Measurements from ENCODE around the gene XXYLT1.

XXYLT1 gene

GRCh38 chr3:195259154-195259474 is 11.8 kb downstream of the XXYLT1 start:
- peak overlapping the region; percentile 60 for H3K4me3 ChIP-seq (ENCODE audit: low read depth, low read length)
- CTCF ChIA-PET = interaction anchor here (0.8 to 5.6 kb wide), 6 partner anchors 11 to 587 kb away, joined by 3 to 81 read pairs (median 15); partner anchors contain the start of genes FAM43A, LSG1 and XXYLT1
- TF ChIP-seq, protein P1, sequence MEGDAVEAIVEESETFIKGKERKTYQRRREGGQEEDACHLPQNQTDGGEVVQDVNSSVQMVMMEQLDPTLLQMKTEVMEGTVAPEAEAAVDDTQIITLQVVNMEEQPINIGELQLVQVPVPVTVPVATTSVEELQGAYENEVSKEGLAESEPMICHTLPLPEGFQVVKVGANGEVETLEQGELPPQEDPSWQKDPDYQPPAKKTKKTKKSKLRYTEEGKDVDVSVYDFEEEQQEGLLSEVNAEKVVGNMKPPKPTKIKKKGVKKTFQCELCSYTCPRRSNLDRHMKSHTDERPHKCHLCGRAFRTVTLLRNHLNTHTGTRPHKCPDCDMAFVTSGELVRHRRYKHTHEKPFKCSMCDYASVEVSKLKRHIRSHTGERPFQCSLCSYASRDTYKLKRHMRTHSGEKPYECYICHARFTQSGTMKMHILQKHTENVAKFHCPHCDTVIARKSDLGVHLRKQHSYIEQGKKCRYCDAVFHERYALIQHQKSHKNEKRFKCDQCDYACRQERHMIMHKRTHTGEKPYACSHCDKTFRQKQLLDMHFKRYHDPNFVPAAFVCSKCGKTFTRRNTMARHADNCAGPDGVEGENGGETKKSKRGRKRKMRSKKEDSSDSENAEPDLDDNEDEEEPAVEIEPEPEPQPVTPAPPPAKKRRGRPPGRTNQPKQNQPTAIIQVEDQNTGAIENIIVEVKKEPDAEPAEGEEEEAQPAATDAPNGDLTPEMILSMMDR (IDR thresholded peaks at IDR 0.05; ENCODE audit: insufficient read depth, low read length, missing control alignments) = no peak
- no peak for DNase-seq (ENCODE audit: low read depth, low spot score)
- POLR2A ChIA-PET = interaction anchor here (1.2 to 3.8 kb wide), 3 partner anchors 54 to 572 kb away, joined by 5 to 26 read pairs (median 7); partner anchors contain the start of gene FAM43A

DNA sequence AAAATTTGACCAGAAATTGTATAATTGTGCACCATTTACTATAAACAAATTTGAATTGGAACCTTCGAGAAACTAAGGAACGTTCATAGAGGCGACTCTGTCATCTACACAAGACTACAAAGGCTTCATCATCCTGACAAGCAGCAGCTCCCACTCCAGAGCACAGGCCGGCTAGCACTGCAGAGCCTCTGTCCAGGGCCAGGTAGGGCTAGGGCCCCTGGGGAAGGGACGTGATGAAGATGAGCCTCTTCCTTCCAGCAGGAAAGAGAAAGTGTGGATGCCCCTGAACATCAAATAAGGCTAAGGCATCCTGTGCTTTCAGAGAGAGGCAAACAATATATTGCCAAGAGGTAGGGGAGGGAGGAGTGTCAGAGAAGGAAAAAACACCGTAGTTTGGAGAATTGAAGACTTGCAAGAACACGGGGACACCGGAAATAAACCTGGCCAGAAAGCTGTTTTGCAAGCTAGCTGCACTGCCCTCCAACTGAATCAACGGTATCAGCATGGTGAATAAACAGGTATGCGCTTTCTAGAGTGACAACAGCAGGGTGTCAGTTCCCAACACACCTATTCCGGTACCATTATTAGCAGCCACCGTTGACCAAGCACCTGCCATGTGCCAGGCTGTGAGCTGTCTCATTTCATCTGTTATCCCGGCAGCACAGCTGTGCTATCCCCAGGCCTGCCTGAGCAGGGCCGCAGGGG is 12.4 kb downstream of the XXYLT1 start:
- POLR2A ChIA-PET = interaction anchor here (1.2 to 3.8 kb wide), 3 partner anchors 54 to 572 kb away, joined by 5 to 26 read pairs (median 7); partner anchors contain the start of gene FAM43A
- CTCF ChIA-PET = interaction anchor here (0.7 to 5.6 kb wide), 7 partner anchors 12 to 587 kb away, joined by 3 to 81 read pairs (median 13); partner anchors contain the start of genes FAM43A, LSG1 and XXYLT1
- DNase-seq (ENCODE audit: low read depth, low spot score) = no peak
- peak overlapping the region; percentile 60; the same call in 1 of the 2 replicates for H3K4me3 ChIP-seq (ENCODE audit: low read depth, low read length)
- TF ChIP-seq, protein P1 (IDR thresholded peaks at IDR 0.05; ENCODE audit: insufficient read depth, low read length, missing control alignments) = no peak

- POLR2A ChIA-PET = interaction anchor here (0.8 to 3.8 kb wide), 3 partner anchors 19 to 571 kb away, joined by 3 to 26 read pairs (median 5); partner anchors contain the start of gene FAM43A
- TF ChIP-seq, protein P1 (IDR thresholded peaks at IDR 0.05; ENCODE audit: insufficient read depth, low read length, missing control alignments) = no peak
- no peak overlapping the region for H3K4me3 ChIP-seq (ENCODE audit: low read depth, low read length)
- CTCF ChIA-PET = interaction anchor here (0.7 to 5.6 kb wide), 8 partner anchors 12 to 586 kb away, joined by 3 to 81 read pairs (median 10); partner anchors contain the start of genes FAM43A, LSG1 and XXYLT1
- no peak for DNase-seq (ENCODE audit: low read depth, low spot score)
Measured at GRCh38 chr3:195257454-195258448, 13.2 kb downstream of the XXYLT1 start.

DNA sequence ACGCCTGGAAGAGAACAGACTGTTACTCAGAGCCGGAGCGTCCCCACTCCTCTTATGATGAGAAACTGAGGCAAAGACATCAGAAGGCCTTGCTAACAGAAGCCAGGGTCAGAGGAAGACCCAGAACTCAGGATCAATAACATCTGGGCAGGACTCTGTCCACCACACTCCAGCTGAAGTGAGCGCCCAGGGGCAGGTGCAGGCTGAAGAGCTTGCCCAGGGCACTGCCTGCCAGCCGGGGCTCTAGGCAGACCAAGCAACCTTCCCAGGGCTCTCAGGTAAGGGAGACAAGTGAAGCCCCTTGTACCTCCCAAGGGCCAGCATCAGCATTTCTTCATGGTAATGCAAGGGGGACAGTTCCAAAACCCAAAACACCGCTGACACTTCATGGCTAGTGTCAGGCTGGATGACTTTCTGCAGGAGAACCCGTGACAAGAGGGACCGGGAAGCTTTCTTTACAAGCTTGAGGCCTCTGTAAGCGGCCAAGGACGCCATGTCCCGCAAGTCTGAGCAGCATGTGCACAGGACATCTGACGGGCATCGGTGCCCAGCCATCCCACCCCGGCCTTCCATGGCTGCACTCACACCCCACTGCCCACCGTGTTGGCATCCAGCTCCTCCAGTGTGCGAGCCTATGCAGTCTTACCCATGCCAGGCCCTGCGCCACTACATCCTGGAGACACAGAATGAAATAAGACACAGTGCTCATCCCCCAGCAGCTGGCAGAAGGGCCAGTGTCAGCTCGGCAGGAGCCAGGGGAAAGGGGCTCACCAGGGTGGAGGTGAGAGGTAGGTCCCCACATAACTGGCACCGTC is 14.1 kb downstream of the XXYLT1 start:
- ChIA-PET POLR2A (interaction anchor here (0.8 to 3.8 kb wide), 2 partner anchors 18 to 570 kb away, joined by 3 to 26 read pairs; partner anchors contain the start of gene FAM43A), CTCF (interaction anchor here (1.2 to 5.6 kb wide), 7 partner anchors 13 to 586 kb away, joined by 3 to 81 read pairs (median 13); partner anchors contain the start of genes FAM43A, LSG1 and XXYLT1)
- H3K4me3 ChIP-seq (ENCODE audit: low read depth, low read length) = no peak overlapping the region
- DNase-seq (ENCODE audit: low read depth, low spot score) = no peak
- TF ChIP-seq, protein P1 (IDR thresholded peaks at IDR 0.05; ENCODE audit: insufficient read depth, low read length, missing control alignments) = no peak

- ChIA-PET CTCF (interaction anchor here (0.7 to 5.6 kb wide), 7 partner anchors 14 to 586 kb away, joined by 3 to 81 read pairs (median 11); partner anchors contain the start of genes FAM43A, LSG1 and XXYLT1), POLR2A (interaction anchor here (0.6 to 3.8 kb wide), 2 partner anchors 64 to 569 kb away, joined by 3 to 26 read pairs; partner anchors contain the start of gene FAM43A)
- TF ChIP-seq, protein P1 (IDR thresholded peaks at IDR 0.05; ENCODE audit: insufficient read depth, low read length, missing control alignments) = no peak
- no peak for DNase-seq (ENCODE audit: low read depth, low spot score)
- H3K4me3 ChIP-seq (ENCODE audit: low read depth, low read length) = no peak overlapping the region
Measured at GRCh38 chr3:195255571-195256501, 15.1 kb downstream of the XXYLT1 start.

Measured in AG04449 (cell line).